ENCODE results near the gene DKKL1.

The DKKL1 gene

GRCh38 chr19:49380391-49380790 is 16.7 kb downstream of the DKKL1 start:
- peaks cover 23% of the 10 kb centered on the region for H3K9me3 ChIP-seq
- TF ChIP-seq Cebpa-rat (IDR thresholded peaks at IDR 0.05) = no peak
- H3K27me3 ChIP-seq = no peaks in the 10 kb centered on the region
- H3K36me3 ChIP-seq = no peaks in the 10 kb centered on the region
- no peak overlapping the region for H3K9ac ChIP-seq
- H3K4me3 ChIP-seq = no peak overlapping the region
- H3K27ac ChIP-seq = no peak overlapping the region
- no peaks in the 10 kb centered on the region for H4K20me1 ChIP-seq
- H3K4me2 ChIP-seq = 0 out of 2 replicates have a peak overlapping the region, but pooled peaks have one; percentile 31
- peaks cover 24% of the 10 kb centered on the region for H3K4me1 ChIP-seq

DNA sequence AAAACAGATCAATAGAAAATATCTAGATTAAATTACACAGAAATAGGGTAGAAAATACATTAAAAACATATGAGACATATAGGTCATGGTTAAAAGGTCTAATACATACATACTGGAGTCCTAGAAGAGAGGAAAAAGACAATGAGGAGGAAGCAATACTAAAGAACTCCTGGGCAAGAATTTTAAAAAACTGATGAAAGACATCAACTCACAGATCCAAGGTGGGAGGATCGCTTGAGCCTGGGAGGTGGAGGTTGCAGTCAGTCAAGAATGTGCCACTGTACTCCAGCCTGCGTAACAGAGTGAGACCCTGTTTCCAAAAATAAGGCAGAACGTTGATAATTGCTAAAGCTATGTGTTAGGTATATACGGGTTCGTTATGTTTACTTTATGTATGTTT is 19.0 kb downstream of the DKKL1 start:
- Histone ChIP-seq H3K9me3 (peaks cover 23% of the 10 kb centered on the region), H4K20me1 (no peaks in the 10 kb centered on the region), H3K27me3 (no peaks in the 10 kb centered on the region), H3K9ac (no peak overlapping the region), H3K27ac (no peak overlapping the region), H3K4me3 (no peak overlapping the region), H3K4me2 (no peak overlapping the region), H3K36me3 (no peaks in the 10 kb centered on the region), H3K4me1 (peaks cover 31% of the 10 kb centered on the region)
- no peak for TF ChIP-seq Cebpa-rat (IDR thresholded peaks at IDR 0.05)

GRCh38 chr19:49383599-49383998 is 19.9 kb downstream of the DKKL1 start:
- Histone ChIP-seq H4K20me1 (no peaks in the 10 kb centered on the region), H3K4me1 (peaks cover 34% of the 10 kb centered on the region), H3K36me3 (no peaks in the 10 kb centered on the region), H3K27ac (no peak overlapping the region), H3K4me2 (no peak overlapping the region), H3K4me3 (no peak overlapping the region), H3K9ac (no peak overlapping the region), H3K9me3 (peaks cover 23% of the 10 kb centered on the region), H3K27me3 (no peaks in the 10 kb centered on the region)
- TF ChIP-seq Cebpa-rat (IDR thresholded peaks at IDR 0.05) = no peak

DNA sequence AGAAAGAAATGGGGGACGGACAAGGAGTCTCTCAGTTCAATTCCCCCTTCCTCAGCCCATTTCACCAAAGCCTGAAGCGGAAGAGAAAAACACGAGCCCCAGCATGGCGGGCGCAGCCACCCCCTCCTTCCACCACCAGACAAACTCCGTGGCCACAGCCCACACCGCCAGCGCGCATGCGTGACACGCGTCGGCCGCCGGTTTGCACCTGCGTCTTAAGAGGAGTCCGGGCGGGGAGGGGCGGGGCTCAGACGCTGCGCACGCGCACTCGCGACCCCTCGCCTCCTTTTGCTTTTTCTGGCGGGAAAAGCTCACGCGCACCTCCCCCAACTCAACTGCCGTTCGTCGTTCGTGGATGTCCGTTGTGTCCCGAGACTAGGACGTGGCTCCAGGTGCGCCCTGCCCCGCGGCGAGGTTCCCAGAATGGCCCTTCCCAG is 24.3 kb downstream of the DKKL1 start, which contains the start of gene KASH5:
KASH5 (plus strand) TSS at position 314 of the 437 bp plus-strand sequence. CDS start 2,635 bp downstream, outside the sequence.
- Histone ChIP-seq H4K20me1 (no peaks in the 10 kb centered on the region), H3K4me1 (peaks cover 53% of the 10 kb centered on the region), H3K9me3 (peaks cover 8% of the 10 kb centered on the region), H3K9ac (no peak within 1 kb of the TSS), H3K4me2 (peak within 1 kb of the TSS; percentile 63), H3K27ac (no peak within 1 kb of the TSS), H3K4me3 (no peak within 1 kb of the TSS), H3K36me3 (no peaks in the 10 kb centered on the region), H3K27me3 (peaks cover 5% of the 10 kb centered on the region; the same call in 1 of the 2 replicates)
- no peak for TF ChIP-seq Cebpa-rat (IDR thresholded peaks at IDR 0.05)

DNA sequence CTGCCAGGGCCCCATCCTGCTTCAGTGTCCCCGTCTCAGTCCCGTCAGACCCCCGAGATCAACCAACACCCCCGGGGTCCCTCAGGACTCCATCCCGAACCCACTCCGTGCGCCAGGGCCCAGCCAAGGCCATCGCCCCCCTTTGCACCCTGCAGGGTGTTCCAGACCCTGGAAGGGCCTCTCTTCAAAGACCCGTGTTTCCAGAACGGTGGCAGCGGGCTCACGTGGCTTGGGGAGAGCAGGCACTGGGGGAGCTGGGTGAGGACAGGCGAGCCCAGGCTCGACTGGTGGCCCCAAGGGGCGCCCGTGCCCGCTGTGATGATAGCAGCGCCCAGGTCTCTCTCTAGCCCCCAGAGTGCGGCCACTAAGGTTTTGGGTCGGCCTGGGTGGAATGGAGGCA is 25.7 kb downstream of the DKKL1 start:
- Histone ChIP-seq H3K4me3 (no peak overlapping the region), H3K36me3 (no peaks in the 10 kb centered on the region), H3K9me3 (no peaks in the 10 kb centered on the region), H3K9ac (no peak overlapping the region), H3K4me1 (peaks cover 63% of the 10 kb centered on the region), H3K27me3 (peaks cover 5% of the 10 kb centered on the region; the same call in 1 of the 2 replicates), H3K4me2 (no peak overlapping the region), H3K27ac (no peak overlapping the region), H4K20me1 (no peaks in the 10 kb centered on the region)
- no peak for TF ChIP-seq Cebpa-rat (IDR thresholded peaks at IDR 0.05)

GRCh38 chr19:49390131-49390928 is 26.7 kb downstream of the DKKL1 start:
- peak overlapping the region; percentile 44; the same call in 1 of the 2 replicates for H3K4me2 ChIP-seq
- no peak overlapping the region for H3K4me3 ChIP-seq
- TF ChIP-seq Cebpa-rat (IDR thresholded peaks at IDR 0.05) = no peak
- H3K9ac ChIP-seq = no peak overlapping the region
- H3K27me3 ChIP-seq = peaks cover 5% of the 10 kb centered on the region; the same call in 1 of the 2 replicates
- H3K9me3 ChIP-seq = no peaks in the 10 kb centered on the region
- no peaks in the 10 kb centered on the region for H3K36me3 ChIP-seq
- no peaks in the 10 kb centered on the region for H4K20me1 ChIP-seq
- peaks cover 64% of the 10 kb centered on the region for H3K4me1 ChIP-seq
- no peak overlapping the region for H3K27ac ChIP-seq

DNA sequence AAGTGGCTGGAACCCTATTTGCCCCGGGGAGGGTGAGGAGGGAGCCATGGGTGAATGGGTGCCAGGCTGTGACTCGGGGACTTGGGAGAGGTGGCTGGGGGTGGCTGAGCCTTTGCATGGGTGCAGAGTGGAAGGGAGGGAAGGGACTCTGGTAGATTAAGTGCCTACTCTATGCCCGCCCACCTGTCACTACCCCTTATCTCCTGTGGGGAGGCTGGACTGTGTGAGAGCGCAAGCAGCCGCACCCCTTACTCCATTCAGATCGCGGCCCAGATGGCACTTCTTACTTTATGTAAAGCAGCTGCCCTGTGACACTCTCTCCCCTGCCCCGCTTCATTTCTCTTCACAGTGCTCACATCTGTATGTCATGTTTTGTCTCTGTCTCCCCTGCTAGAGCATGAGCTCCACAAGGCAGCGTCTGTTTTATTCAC is 27.3 kb downstream of the DKKL1 start:
- no peak overlapping the region for H3K27ac ChIP-seq
- H3K4me1 ChIP-seq = peaks cover 69% of the 10 kb centered on the region
- peaks cover 5% of the 10 kb centered on the region; the same call in 1 of the 2 replicates for H3K27me3 ChIP-seq
- H3K4me3 ChIP-seq = no peak overlapping the region
- no peak for TF ChIP-seq Cebpa-rat (IDR thresholded peaks at IDR 0.05)
- H3K36me3 ChIP-seq = no peaks in the 10 kb centered on the region
- peak overlapping the region; percentile 44 for H3K4me2 ChIP-seq
- H3K9me3 ChIP-seq = no peaks in the 10 kb centered on the region
- H3K9ac ChIP-seq = no peak overlapping the region
- H4K20me1 ChIP-seq = no peaks in the 10 kb centered on the region

DNA sequence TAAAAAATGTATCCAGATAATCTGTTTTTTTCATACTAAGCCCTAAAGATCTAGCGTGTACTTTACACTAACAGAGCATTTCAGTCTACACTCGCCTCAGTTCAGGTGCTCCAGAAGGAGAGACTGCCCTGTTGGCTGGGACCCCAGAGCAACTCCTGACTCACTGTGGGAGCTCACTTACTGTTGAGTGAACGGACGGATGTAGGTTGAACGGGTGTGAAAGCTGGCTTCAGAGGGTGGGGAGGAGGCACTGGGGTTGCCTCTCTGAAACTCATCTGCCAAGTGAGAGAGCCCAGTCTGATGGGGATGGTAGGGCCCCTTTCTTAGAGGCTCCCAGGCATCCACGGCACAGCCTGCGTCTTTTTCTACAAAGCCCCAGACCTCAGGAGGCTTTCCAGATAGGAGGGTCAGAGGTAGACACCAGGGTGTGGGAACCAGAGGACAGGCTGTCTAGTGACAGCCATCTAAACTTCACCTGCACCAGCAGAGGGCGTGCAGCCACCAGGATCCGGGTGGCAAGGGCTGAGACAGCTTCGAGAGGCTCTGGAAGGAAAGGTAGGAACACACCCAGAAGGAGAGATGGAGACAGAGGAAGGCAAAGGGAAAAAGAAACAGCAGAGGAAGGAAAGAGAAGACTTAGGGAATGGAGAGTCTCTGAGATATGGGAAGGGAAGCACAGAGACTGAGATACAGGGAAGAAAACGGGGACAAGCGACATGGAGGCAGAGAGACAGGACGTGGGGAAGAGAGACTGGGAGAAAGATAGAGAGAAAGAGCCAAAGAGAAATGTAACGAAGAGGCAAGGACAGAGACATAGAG is 28.1 kb downstream of the DKKL1 start:
- H3K9me3 ChIP-seq = no peaks in the 10 kb centered on the region
- no peaks in the 10 kb centered on the region for H4K20me1 ChIP-seq
- peaks cover 5% of the 10 kb centered on the region; the same call in 1 of the 2 replicates for H3K27me3 ChIP-seq
- no peaks in the 10 kb centered on the region for H3K36me3 ChIP-seq
- peak overlapping the region; percentile 44 for H3K4me2 ChIP-seq
- H3K4me1 ChIP-seq = peaks cover 71% of the 10 kb centered on the region
- TF ChIP-seq Cebpa-rat (IDR thresholded peaks at IDR 0.05) = no peak
- no peak overlapping the region for H3K9ac ChIP-seq
- H3K27ac ChIP-seq = no peak overlapping the region
- H3K4me3 ChIP-seq = no peak overlapping the region

GRCh38 chr19:49393881-49394280 is 30.2 kb downstream of the DKKL1 start:
- Histone ChIP-seq H3K27ac (no peak overlapping the region), H3K27me3 (peaks cover 5% of the 10 kb centered on the region; the same call in 1 of the 2 replicates), H3K9ac (no peak overlapping the region), H4K20me1 (no peaks in the 10 kb centered on the region), H3K36me3 (no peaks in the 10 kb centered on the region), H3K9me3 (no peaks in the 10 kb centered on the region), H3K4me2 (peak overlapping the region; percentile 32; the same call in 1 of the 2 replicates), H3K4me3 (no peak overlapping the region), H3K4me1 (peaks cover 72% of the 10 kb centered on the region)
- TF ChIP-seq Cebpa-rat (IDR thresholded peaks at IDR 0.05) = no peak

Data from BLaER1 (cell line).